ENCODE data around the gene OLFML2A.

Gene OLFML2A

GRCh38 chr9:124814164-124814535 is 37.2 kb downstream of the OLFML2A start:
- Histone ChIP-seq H3K4me1 (ENCODE audit: control insufficient read depth, insufficient read depth, low read depth, low read length) (peaks cover 43% of the 10 kb centered on the region), H3K14ac (ENCODE audit: low read length in 2 of 2) (no peak overlapping the region), H3K27me3 (ENCODE audit: control insufficient read depth in 1 of 2, insufficient read depth in 1 of 2, low read length in 2 of 2) (no peaks in the 10 kb centered on the region)

DNA sequence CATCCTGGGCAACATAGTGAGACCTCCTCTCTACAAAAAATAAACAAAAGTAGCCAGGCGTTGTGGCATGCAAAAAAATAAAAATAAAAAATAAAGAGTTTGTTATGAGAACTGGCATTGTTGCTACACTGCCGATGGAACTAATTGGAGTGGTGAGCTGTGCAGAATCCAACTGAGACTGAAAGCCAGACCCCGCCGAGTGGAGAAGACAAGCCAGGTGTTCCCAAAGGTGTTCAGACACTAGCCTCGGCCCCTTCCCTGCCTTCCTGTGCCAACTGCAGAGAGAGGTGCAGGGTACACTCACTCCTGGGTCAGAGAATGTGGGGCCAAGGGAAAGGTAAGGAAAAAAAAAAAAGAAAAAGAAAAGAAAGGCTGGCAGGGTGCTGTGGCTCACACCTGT is 38.7 kb downstream of the OLFML2A start:
- Histone ChIP-seq H2AK5ac (ENCODE audit: low read length, severe bottlenecking) (peak overlapping the region; percentile 94), H3K9ac (ENCODE audit: low read length) (no peak overlapping the region), H3K4me1 (ENCODE audit: control insufficient read depth, insufficient read depth, low read depth, low read length) (peaks cover 33% of the 10 kb centered on the region), H3K4me2 (ENCODE audit: low read length, poor library complexity, severe bottlenecking) (no peak overlapping the region), H2AFZ (ENCODE audit: low read depth, low read length) (no peak overlapping the region), H3K4ac (ENCODE audit: low read depth in 1 of 2, low read length in 2 of 2) (no peak overlapping the region), H3K36me3 (ENCODE audit: control insufficient read depth in 1 of 2, insufficient read depth in 2 of 2, low read depth in 1 of 2, low read length in 2 of 2) (peaks cover 0 to under 1% of the 10 kb centered on the region in 2 experiments), H3K79me1 (replicated peaks; ENCODE audit: low read length, poor library complexity, severe bottlenecking) (no peaks in the 10 kb centered on the region), H3K14ac (ENCODE audit: low read length in 2 of 2) (no peak overlapping the region), H3K18ac (ENCODE audit: low read depth in 1 of 2, low read length in 2 of 2) (no peak overlapping the region), H3K4me3 (ENCODE audit: insufficient read depth in 1 of 2, low read depth in 1 of 2, low read length in 2 of 2) (no peak overlapping the region), H4K8ac (ENCODE audit: low read length) (no peak overlapping the region), H2BK5ac (ENCODE audit: low read depth, low read length, poor library complexity, severe bottlenecking) (no peak overlapping the region), H2BK15ac (ENCODE audit: low read depth, poor library complexity, severe bottlenecking) (no peak overlapping the region), H4K91ac (ENCODE audit: low read length) (no peak overlapping the region), H2BK120ac (ENCODE audit: low read depth, low read length) (no peak overlapping the region), H3K27me3 (ENCODE audit: control insufficient read depth in 1 of 2, insufficient read depth in 1 of 2, low read length in 2 of 2) (no peaks in the 10 kb centered on the region), H2BK12ac (ENCODE audit: low read length in 2 of 2) (no peak overlapping the region), H3K9me3 (ENCODE audit: control insufficient read depth, low read length) (no peaks in the 10 kb centered on the region), H3K27ac (ENCODE audit: low read length, poor library complexity, severe bottlenecking) (no peak overlapping the region), H3K23ac (ENCODE audit: low read length in 2 of 2) (no peak overlapping the region)
- 97% methylated on average over 5 of the region's 5 CpGs for WGBS
- DNase-seq: no peak

More at GRCh38 chr9:124814164-124814535, 37.2 kb downstream of the OLFML2A start:
- Histone ChIP-seq H2BK15ac (ENCODE audit: low read depth, poor library complexity, severe bottlenecking) (no peak overlapping the region), H3K79me1 (replicated peaks; ENCODE audit: low read length, poor library complexity, severe bottlenecking) (no peaks in the 10 kb centered on the region), H2AFZ (ENCODE audit: low read depth, low read length) (no peak overlapping the region), H3K27ac (ENCODE audit: low read length, poor library complexity, severe bottlenecking) (peak overlapping the region; percentile 91), H2AK5ac (ENCODE audit: low read length, severe bottlenecking) (peak overlapping the region; percentile 71), H3K36me3 (ENCODE audit: control insufficient read depth in 1 of 2, insufficient read depth in 2 of 2, low read depth in 1 of 2, low read length in 2 of 2) (peaks cover 11 to 15% of the 10 kb centered on the region in 2 experiments), H3K18ac (ENCODE audit: low read depth in 1 of 2, low read length in 2 of 2) (no peak overlapping the region), H3K23ac (ENCODE audit: low read length in 2 of 2) (no peak overlapping the region), H3K9me3 (ENCODE audit: control insufficient read depth, low read length) (no peaks in the 10 kb centered on the region), H4K8ac (ENCODE audit: low read length) (no peak overlapping the region), H2BK120ac (ENCODE audit: low read depth, low read length) (no peak overlapping the region), H2BK5ac (ENCODE audit: low read depth, low read length, poor library complexity, severe bottlenecking) (no peak overlapping the region), H3K9ac (ENCODE audit: low read length) (no peak overlapping the region), H2BK12ac (ENCODE audit: low read length in 2 of 2) (no peak overlapping the region), H3K4me3 (ENCODE audit: insufficient read depth in 1 of 2, low read depth in 1 of 2, low read length in 2 of 2) (no peak overlapping the region), H3K4ac (ENCODE audit: low read depth in 1 of 2, low read length in 2 of 2) (no peak overlapping the region), H3K4me2 (ENCODE audit: low read length, poor library complexity, severe bottlenecking) (no peak overlapping the region), H4K91ac (ENCODE audit: low read length) (no peak overlapping the region)
- DNase-seq: no peak
- 91% methylated on average over 5 of the region's 5 CpGs for WGBS

GRCh38 chr9:124818431-124819281 is 41.7 kb downstream of the OLFML2A start:
- Histone ChIP-seq H3K4me3 (ENCODE audit: insufficient read depth in 1 of 2, low read depth in 1 of 2, low read length in 2 of 2) (no peak overlapping the region), H2BK15ac (ENCODE audit: low read depth, poor library complexity, severe bottlenecking) (no peak overlapping the region), H2BK5ac (ENCODE audit: low read depth, low read length, poor library complexity, severe bottlenecking) (no peak overlapping the region), H3K9me3 (ENCODE audit: control insufficient read depth, low read length) (no peaks in the 10 kb centered on the region), H3K23ac (ENCODE audit: low read length in 2 of 2) (no peak overlapping the region), H2AFZ (ENCODE audit: low read depth, low read length) (no peak overlapping the region), H3K36me3 (ENCODE audit: control insufficient read depth in 1 of 2, insufficient read depth in 2 of 2, low read depth in 1 of 2, low read length in 2 of 2) (no peaks in the 10 kb centered on the region), H3K27ac (ENCODE audit: low read length, poor library complexity, severe bottlenecking) (no peak overlapping the region), H2BK12ac (ENCODE audit: low read length in 2 of 2) (no peak overlapping the region), H3K4ac (ENCODE audit: low read depth in 1 of 2, low read length in 2 of 2) (peak overlapping the region in 1 of 2 experiments; percentile 20), H3K27me3 (ENCODE audit: control insufficient read depth in 1 of 2, insufficient read depth in 1 of 2, low read length in 2 of 2) (no peaks in the 10 kb centered on the region), H4K8ac (ENCODE audit: low read length) (peak overlapping the region; percentile 5), H3K4me1 (ENCODE audit: control insufficient read depth, insufficient read depth, low read depth, low read length) (peaks cover 14% of the 10 kb centered on the region), H3K4me2 (ENCODE audit: low read length, poor library complexity, severe bottlenecking) (no peak overlapping the region), H3K18ac (ENCODE audit: low read depth in 1 of 2, low read length in 2 of 2) (peak overlapping the region in 1 of 2 experiments; percentile 65), H2BK120ac (ENCODE audit: low read depth, low read length) (no peak overlapping the region), H3K79me1 (replicated peaks; ENCODE audit: low read length, poor library complexity, severe bottlenecking) (no peaks in the 10 kb centered on the region), H3K14ac (ENCODE audit: low read length in 2 of 2) (peak overlapping the region in 1 of 2 experiments; percentile 38), H4K91ac (ENCODE audit: low read length) (no peak overlapping the region), H3K9ac (ENCODE audit: low read length) (no peak overlapping the region), H2AK5ac (ENCODE audit: low read length, severe bottlenecking) (no peak overlapping the region)
- WGBS: 71% methylated on average over 18 of the region's 18 CpGs
- peak; percentile 41 for DNase-seq

- Histone ChIP-seq H3K23ac (ENCODE audit: low read length in 2 of 2) (no peak overlapping the region), H3K4me2 (ENCODE audit: low read length, poor library complexity, severe bottlenecking) (no peak overlapping the region), H2AFZ (ENCODE audit: low read depth, low read length) (no peak overlapping the region), H3K9ac (ENCODE audit: low read length) (no peak overlapping the region), H2BK12ac (ENCODE audit: low read length in 2 of 2) (no peak overlapping the region), H3K4ac (ENCODE audit: low read depth in 1 of 2, low read length in 2 of 2) (no peak overlapping the region), H2BK15ac (ENCODE audit: low read depth, poor library complexity, severe bottlenecking) (no peak overlapping the region), H2BK120ac (ENCODE audit: low read depth, low read length) (no peak overlapping the region), H4K8ac (ENCODE audit: low read length) (no peak overlapping the region), H3K18ac (ENCODE audit: low read depth in 1 of 2, low read length in 2 of 2) (no peak overlapping the region), H3K27me3 (ENCODE audit: control insufficient read depth in 1 of 2, insufficient read depth in 1 of 2, low read length in 2 of 2) (no peaks in the 10 kb centered on the region), H3K79me1 (replicated peaks; ENCODE audit: low read length, poor library complexity, severe bottlenecking) (no peaks in the 10 kb centered on the region), H3K36me3 (ENCODE audit: control insufficient read depth in 1 of 2, insufficient read depth in 2 of 2, low read depth in 1 of 2, low read length in 2 of 2) (no peaks in the 10 kb centered on the region), H3K4me3 (ENCODE audit: insufficient read depth in 1 of 2, low read depth in 1 of 2, low read length in 2 of 2) (no peak overlapping the region), H3K14ac (ENCODE audit: low read length in 2 of 2) (no peak overlapping the region), H3K27ac (ENCODE audit: low read length, poor library complexity, severe bottlenecking) (no peak overlapping the region), H4K91ac (ENCODE audit: low read length) (no peak overlapping the region), H2BK5ac (ENCODE audit: low read depth, low read length, poor library complexity, severe bottlenecking) (no peak overlapping the region), H3K4me1 (ENCODE audit: control insufficient read depth, insufficient read depth, low read depth, low read length) (peaks cover 9% of the 10 kb centered on the region), H2AK5ac (ENCODE audit: low read length, severe bottlenecking) (no peak overlapping the region), H3K9me3 (ENCODE audit: control insufficient read depth, low read length) (no peaks in the 10 kb centered on the region)
- WGBS: 86% methylated on average over 11 of the region's 12 CpGs
- DNase-seq: no peak
Measured at GRCh38 chr9:124820698-124821623, 44.0 kb downstream of the OLFML2A start.
